Endothelial cell of umbilical vein (primary cell): Measurements from ENCODE around the gene MAEA. TPM values are rescaled to one million over a fixed set of nuclear protein-coding genes. Genes with fewer than 3 reads are reported as not detected.

Experiments used
- BruUV-seq: library from RNA; stranded (reverse); fragments of 400-500 nt; replicated peaks from 2 replicates; lab custom pipeline; 2021; lab: Mats Ljungman, UMichigan
- CTCF ChIA-PET: fragments of 300-600, 350-600 bp; sonication (Branson Sonifier 250); formaldehyde crosslinking; loops from one replicate; lab custom pipeline; 2021; ENCODE audit warnings: antibody characterized with exemption, inconsistent platforms; lab: Charles Lee
- POLR2A ChIA-PET: fragments of 300-600, 350-600 bp; sonication (Branson Sonifier 250); formaldehyde crosslinking; loops from one replicate; lab custom pipeline; 2021; ENCODE audit warnings: antibody characterized with exemption, inconsistent platforms; lab: Charles Lee
- DNase-seq: peaks from one replicate; pipeline ENCODE4 v3.0.0-alpha.2; 2011; ENCODE audit warnings: low read depth, low spot score
- FAIRE-seq: peaks from 2 replicates; lab custom pipeline; 2011; peaks lifted over from hg19 to GRCh38; lab: Jason Lieb, UNC
- H2AFZ ChIP-seq: 2 replicates; pipeline ENCODE4 v1.6.0; 2012; ENCODE audit warnings: low read depth, low read length, control low read depth, inconsistent platforms
- H3K27ac ChIP-seq: 2 replicates; pipeline ENCODE4 v1.5.1; 2011; ENCODE audit warnings: low read depth, mild to moderate bottlenecking, control low read depth, low read length, moderate library complexity; ENCODE audit not compliant: insufficient read depth
- H3K27me3 ChIP-seq, 2 experiments: 2 replicates each; pipeline versions ENCODE4 v1.6.0 to v1.6.1; 2011; ENCODE audit warnings: low read length in 2 of 2, mixed read lengths in 1 of 2; ENCODE audit not compliant: control insufficient read depth in 2 of 2, insufficient read depth in 2 of 2
- H3K36me3 ChIP-seq, 2 experiments: 2 replicates in 1 of 2; 3 replicates in 1 of 2; pipeline ENCODE4 v1.5.1; 2011; ENCODE audit warnings: low read length in 2 of 2, mild to moderate bottlenecking in 1 of 2, moderate library complexity in 1 of 2; ENCODE audit not compliant: control insufficient read depth in 2 of 2, insufficient read depth in 2 of 2; ENCODE audit errors: extremely low read depth in 1 of 2
- H3K4me1 ChIP-seq: 3 replicates; pipeline ENCODE4 v1.5.1; 2011; ENCODE audit warnings: mild to moderate bottlenecking, low read length; ENCODE audit not compliant: control insufficient read depth, insufficient read depth; ENCODE audit errors: extremely low read depth
- H3K4me2 ChIP-seq: 2 replicates; pipeline ENCODE4 v1.6.1; 2011; ENCODE audit warnings: low read length, control low read depth, mixed read lengths; ENCODE audit not compliant: insufficient read depth
- H3K4me3 ChIP-seq, 3 experiments: fragments of 200-600 bp in 1 of 3; sonication (generic), shearing (Covaris generic) in 1 of 3; replicated peaks in 1 of 3; 2 replicates each; pipeline ENCODE4 v1.5.1; 2011 to 2016; ENCODE audit warnings: control low read depth in 3 of 3, low read length in 3 of 3, mild to moderate bottlenecking in 2 of 3, inconsistent platforms in 1 of 3, low read depth in 1 of 3, moderate library complexity in 1 of 3; ENCODE audit not compliant: insufficient read depth in 1 of 3
- H3K79me2 ChIP-seq: 2 replicates; pipeline ENCODE4 v1.6.0; 2012; ENCODE audit warnings: low read length, inconsistent platforms; ENCODE audit not compliant: control insufficient read depth, insufficient read depth
- H3K9ac ChIP-seq: replicated peaks from 2 replicates; pipeline ENCODE3; 2011; ENCODE audit warnings: low read length, control low read depth; ENCODE audit not compliant: insufficient read depth; ENCODE audit errors: extremely low read depth
- H3K9me1 ChIP-seq: replicated peaks from 3 replicates; pipeline ENCODE4 v1.6.0; 2011; ENCODE audit warnings: mild to moderate bottlenecking, low read length; ENCODE audit not compliant: control insufficient read depth, insufficient read depth; ENCODE audit errors: extremely low read depth
- H3K9me3 ChIP-seq: replicated peaks from 2 replicates; pipeline ENCODE4 v1.5.1; 2012; ENCODE audit warnings: low read length, inconsistent platforms; ENCODE audit not compliant: control insufficient read depth, insufficient read depth
- H4K20me1 ChIP-seq: replicated peaks from 2 replicates; pipeline ENCODE3; 2011; ENCODE audit warnings: mild to moderate bottlenecking, low read length; ENCODE audit not compliant: control insufficient read depth, insufficient read depth; ENCODE audit errors: extremely low read depth
- CTCF ChIP-seq, 2 donors: IDR thresholded peaks; 1 replicate in 1 of 2; 2 replicates in 1 of 2; pipeline ENCODE4 v1.5.1; 2011; ENCODE audit warnings: low read length in 2 of 2, mild to moderate bottlenecking in 2 of 2, moderate library complexity in 2 of 2, control low read depth in 1 of 2, inconsistent platforms in 1 of 2, low read depth in 1 of 2; ENCODE audit not compliant: insufficient read depth in 1 of 2; ENCODE audit errors: extremely low read depth in 1 of 2
- EZH2 ChIP-seq: IDR thresholded peaks from 2 replicates; pipeline ENCODE4 v1.6.1; 2012; ENCODE audit warnings: borderline replicate concordance, low read depth, mild to moderate bottlenecking, moderate library complexity, low read length, inconsistent platforms; ENCODE audit not compliant: severe bottlenecking
- FOS ChIP-seq: IDR thresholded peaks from 2 replicates; pipeline ENCODE4 v1.6.1; 2011; ENCODE audit warnings: mild to moderate bottlenecking, low read length, moderate library complexity, borderline replicate concordance; ENCODE audit not compliant: insufficient read depth
- GATA2 ChIP-seq: IDR thresholded peaks from 2 replicates; pipeline ENCODE4 v1.7.0; 2011; ENCODE audit warnings: low read depth, mild to moderate bottlenecking, moderate library complexity, mixed read lengths, low read length; ENCODE audit not compliant: insufficient read length, insufficient read depth
- MAX ChIP-seq: IDR thresholded peaks from 2 replicates; pipeline ENCODE4 v1.6.1; 2011; ENCODE audit not compliant: insufficient read depth, insufficient read length
- dilution Hi-C: fragments of 300-500 bp; cut with MboI; formaldehyde crosslinking; loops from one replicate; pipeline ENCODE4 v1.15.0; 2019; ENCODE audit warnings: low sequenced_read_pairs; ENCODE audit not compliant: extremely low pct_ligation_motif_present
- intact Hi-C: fragments of 100-400 bp; cut with micrococcal nuclease; formaldehyde crosslinking; loops from one replicate; pipeline ENCODE4 v1.10.0; 2022
- polyA plus RNA-seq, 4 experiments: library from polyadenylated mRNA; depleted of rRNA in 3 of 4; stranded (reverse) in 3 of 4; unstranded in 1 of 4; fragments of >200 nt; gene quantifications; 2 replicates each; pipeline versions ENCODE4 v1.2.1 to v1.2.3, GENCODE V29; 2011 to 2012; ENCODE audit warnings: missing spikeins in 1 of 4
- total RNA-seq: library from RNA; stranded (reverse); gene quantifications from 2 replicates; pipeline ENCODE4 v1.2.3, GENCODE V29; 2021

MAEA gene
- total and polyA plus RNA-seq, 2 donors (not counting 3 experiments of a cell fraction or from before 2014, with no cell fraction given) = 66.0 to 108 TPM

- TF ChIP-seq FOS = no peak
- TF ChIP-seq EZH2 = no peak
- no peak for TF ChIP-seq CTCF (IDR thresholded peaks at IDR 0.05; ENCODE audit: extremely low read depth in 1 of 2, insufficient read depth in 1 of 2, low read depth in 1 of 2, low read length in 2 of 2)
- no peak for TF ChIP-seq GATA2
- TF ChIP-seq MAX = no peak
- no peaks in the 10 kb centered on the region for H3K27me3 ChIP-seq
- H3K9me1 ChIP-seq = no peaks in the 10 kb centered on the region
- BruUV-seq = no TSS peak
- dilution Hi-C loops (no loop called here), intact Hi-C loops (no loop called here)
- POLR2A ChIA-PET = no interaction called here
- peaks cover 3 to 29% of the 10 kb centered on the region in 2 experiments for H3K36me3 ChIP-seq
- no peak overlapping the region for H3K4me2 ChIP-seq
- FAIRE-seq = no peak
- H4K20me1 ChIP-seq = peaks cover 2% of the 10 kb centered on the region
- CTCF ChIA-PET = no interaction called here
- H2AFZ ChIP-seq = no peak overlapping the region
- H3K9ac ChIP-seq = no peak overlapping the region
- H3K79me2 ChIP-seq = peaks cover 80% of the 10 kb centered on the region
- no peaks in the 10 kb centered on the region for H3K9me3 ChIP-seq
- H3K4me1 ChIP-seq = no peaks in the 10 kb centered on the region
- H3K4me3 ChIP-seq = no peak overlapping the region
- DNase-seq = no peak
- no peak overlapping the region for H3K27ac ChIP-seq
Measured at GRCh38 chr4:1302159-1302558, 12.5 kb downstream of the MAEA start.
